BLaER1 (cell line): ENCODE measurements around the gene GRK5.

Experiments
- H3K27ac ChIP-seq: shearing (Covaris generic); formaldehyde crosslinking; 2 replicates; pipeline ENCODE4 v1.8.1; 2022
- H3K27me3 ChIP-seq: shearing (Covaris generic); formaldehyde crosslinking; 2 replicates; pipeline ENCODE4 v1.8.1; 2022
- H3K36me3 ChIP-seq: shearing (Covaris generic); formaldehyde crosslinking; 2 replicates; pipeline ENCODE4 v1.8.1; 2022
- H3K4me1 ChIP-seq: shearing (Covaris generic); formaldehyde crosslinking; 2 replicates; pipeline ENCODE4 v1.8.1; 2022
- H3K4me2 ChIP-seq: shearing (Covaris generic); formaldehyde crosslinking; 2 replicates; pipeline ENCODE4 v1.8.1; 2022
- H3K4me3 ChIP-seq: shearing (Covaris generic); formaldehyde crosslinking; 2 replicates; pipeline ENCODE4 v1.8.1; 2022
- H3K9ac ChIP-seq: shearing (Covaris generic); formaldehyde crosslinking; 2 replicates; pipeline ENCODE4 v1.8.1; 2022
- H3K9me3 ChIP-seq: shearing (Covaris generic); formaldehyde crosslinking; 2 replicates; pipeline ENCODE4 v1.8.1; 2022
- H4K20me1 ChIP-seq: shearing (Covaris generic); formaldehyde crosslinking; 2 replicates; pipeline ENCODE4 v1.8.1; 2022
- Cebpa-rat ChIP-seq: shearing (Covaris generic); IDR thresholded peaks from 2 replicates; pipeline ENCODE4 v1.8.1; 2022

GRK5 gene

DNA sequence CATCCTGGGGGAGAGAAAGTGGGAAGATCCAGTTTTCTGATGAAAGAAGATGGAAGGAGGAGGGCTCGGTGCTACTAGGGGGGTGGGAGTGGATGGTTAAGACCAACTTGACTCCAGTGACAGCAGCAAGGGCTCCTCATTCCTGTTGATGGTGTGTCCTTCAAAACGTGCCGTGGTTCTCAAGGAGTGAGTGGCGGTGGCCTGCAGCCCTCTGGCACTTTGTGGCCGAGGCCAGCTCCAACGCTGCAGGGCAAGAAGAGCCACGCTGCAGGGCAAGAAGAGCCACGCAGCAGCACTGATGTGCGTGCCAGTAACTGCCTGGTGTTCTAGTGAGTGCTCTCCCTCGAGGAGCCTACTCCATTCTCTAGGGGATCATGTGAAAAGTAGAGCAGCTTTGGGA, 72.1 kb downstream of the GRK5 start:
- no peak for TF ChIP-seq Cebpa-rat
- peak overlapping the region; percentile 28; the same call in 1 of the 2 replicates for H3K4me2 ChIP-seq
- H3K4me3 ChIP-seq = no peak overlapping the region
- no peaks in the 10 kb centered on the region for H3K36me3 ChIP-seq
- H4K20me1 ChIP-seq = no peaks in the 10 kb centered on the region
- H3K9ac ChIP-seq = no peak overlapping the region
- peaks cover 25% of the 10 kb centered on the region for H3K4me1 ChIP-seq
- no peaks in the 10 kb centered on the region for H3K9me3 ChIP-seq
- H3K27me3 ChIP-seq = no peaks in the 10 kb centered on the region
- H3K27ac ChIP-seq = no peak overlapping the region

DNA sequence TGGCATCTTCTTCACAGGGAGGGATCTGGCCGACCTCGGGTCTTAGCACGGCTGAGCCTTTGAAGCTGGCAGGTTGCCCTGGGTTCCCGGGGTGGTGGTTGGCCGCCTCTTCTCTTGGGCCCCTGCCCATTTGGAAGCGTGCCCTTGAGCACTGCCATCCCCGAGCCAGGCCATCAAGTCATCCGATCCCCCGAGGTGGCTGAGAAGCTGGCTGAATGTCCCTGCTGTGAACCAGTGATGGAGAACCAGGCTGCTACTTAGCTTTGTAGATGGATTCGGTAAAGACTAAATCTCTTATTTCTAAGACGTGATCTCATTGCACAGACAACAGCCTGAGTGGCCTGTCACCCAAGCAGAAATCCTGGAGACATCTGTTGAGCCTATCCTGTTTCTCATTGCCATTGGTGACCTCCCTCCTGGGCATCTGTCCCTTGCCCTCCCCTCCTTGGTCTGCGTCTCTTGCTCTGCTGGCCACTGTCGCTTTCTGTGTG, 74.3 kb downstream of the GRK5 start:
- Histone ChIP-seq H3K9me3 (no peaks in the 10 kb centered on the region), H3K27ac (no peak overlapping the region), H3K4me1 (peaks cover 34% of the 10 kb centered on the region), H3K36me3 (no peaks in the 10 kb centered on the region), H3K27me3 (no peaks in the 10 kb centered on the region), H3K4me3 (no peak overlapping the region), H4K20me1 (no peaks in the 10 kb centered on the region), H3K4me2 (no peak overlapping the region), H3K9ac (no peak overlapping the region)
- no peak for TF ChIP-seq Cebpa-rat

DNA sequence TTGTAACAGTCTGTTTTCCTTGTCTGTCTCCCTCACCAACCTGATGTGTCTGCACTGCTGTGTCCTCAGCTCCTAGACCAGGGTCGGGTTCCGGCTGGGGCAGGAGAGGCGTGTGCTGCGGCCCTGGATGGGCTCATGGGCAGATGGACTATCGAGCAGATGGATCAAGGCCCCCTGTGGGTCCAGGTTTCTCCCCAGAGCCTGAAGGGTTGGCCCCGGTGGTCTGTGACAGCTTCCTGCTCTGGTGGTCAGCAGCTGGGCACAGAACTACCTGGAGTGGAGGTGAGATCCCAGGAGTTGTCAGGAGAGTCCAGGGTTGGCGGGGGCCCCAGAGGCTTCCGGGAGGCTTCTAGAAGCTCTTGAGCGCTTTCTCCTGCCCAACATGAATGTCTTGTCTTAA, 75.1 kb downstream of the GRK5 start:
- no peak overlapping the region for H3K4me3 ChIP-seq
- no peak overlapping the region for H3K27ac ChIP-seq
- no peak overlapping the region for H3K9ac ChIP-seq
- peaks cover 34% of the 10 kb centered on the region for H3K4me1 ChIP-seq
- no peaks in the 10 kb centered on the region for H3K27me3 ChIP-seq
- no peaks in the 10 kb centered on the region for H3K9me3 ChIP-seq
- no peak for TF ChIP-seq Cebpa-rat
- H3K4me2 ChIP-seq = no peak overlapping the region
- no peaks in the 10 kb centered on the region for H4K20me1 ChIP-seq
- H3K36me3 ChIP-seq = no peaks in the 10 kb centered on the region

DNA sequence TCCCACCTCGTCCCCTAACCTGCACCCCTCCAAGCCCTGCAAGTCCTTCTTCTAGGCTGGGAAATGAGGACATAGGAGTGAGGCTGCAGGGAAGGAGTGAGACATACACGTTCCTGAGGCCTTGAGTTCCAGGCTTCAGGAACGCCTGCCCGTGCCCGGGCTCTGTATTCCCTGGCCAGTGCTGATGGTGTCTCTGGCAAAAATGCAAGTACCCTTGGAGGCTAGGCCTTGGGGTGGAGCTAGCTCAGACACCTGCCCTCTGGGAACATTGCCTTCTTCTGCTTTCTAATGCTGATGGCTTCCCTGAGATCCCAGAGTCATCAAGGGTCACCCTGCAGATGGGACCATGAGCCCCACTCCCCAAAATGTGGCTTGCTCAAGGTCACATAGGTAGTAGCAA, 76.0 kb downstream of the GRK5 start:
- H3K4me2 ChIP-seq = no peak overlapping the region
- TF ChIP-seq Cebpa-rat = no peak
- H3K27me3 ChIP-seq = no peaks in the 10 kb centered on the region
- H3K4me1 ChIP-seq = peaks cover 34% of the 10 kb centered on the region
- H3K27ac ChIP-seq = no peak overlapping the region
- H3K4me3 ChIP-seq = no peak overlapping the region
- H3K36me3 ChIP-seq = no peaks in the 10 kb centered on the region
- no peaks in the 10 kb centered on the region for H3K9me3 ChIP-seq
- no peak overlapping the region for H3K9ac ChIP-seq
- no peaks in the 10 kb centered on the region for H4K20me1 ChIP-seq

GRCh38 chr10:119283818-119284217, 76.4 kb downstream of the GRK5 start:
- Histone ChIP-seq H3K9ac (no peak overlapping the region), H3K27me3 (no peaks in the 10 kb centered on the region), H3K4me3 (no peak overlapping the region), H3K27ac (no peak overlapping the region), H3K9me3 (no peaks in the 10 kb centered on the region), H3K36me3 (no peaks in the 10 kb centered on the region), H4K20me1 (no peaks in the 10 kb centered on the region), H3K4me2 (peak overlapping the region; percentile 18; the same call in 1 of the 2 replicates), H3K4me1 (peaks cover 34% of the 10 kb centered on the region)
- no peak for TF ChIP-seq Cebpa-rat

DNA sequence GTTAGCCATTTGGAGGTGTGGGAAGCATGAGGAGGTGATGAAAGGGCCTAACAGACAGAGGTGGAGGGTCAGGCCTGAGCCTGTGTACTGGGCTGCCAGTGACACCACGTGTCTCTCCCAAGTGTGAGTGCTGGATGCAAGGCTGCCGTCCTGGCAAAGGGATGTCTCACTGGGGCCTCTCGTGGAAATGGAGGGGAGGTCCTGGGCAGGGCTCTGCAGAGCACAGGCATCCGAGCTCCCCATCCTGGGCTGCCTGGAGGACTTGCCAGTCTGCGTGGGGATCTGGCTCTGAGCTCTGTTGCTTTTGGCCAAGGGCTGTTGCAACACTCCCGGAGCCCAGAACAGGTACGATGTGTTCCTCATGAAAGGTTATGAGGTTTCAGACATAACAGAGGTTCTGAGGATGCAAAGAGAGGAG, 77.3 kb downstream of the GRK5 start:
- H3K27ac ChIP-seq = no peak overlapping the region
- H3K9ac ChIP-seq = no peak overlapping the region
- no peaks in the 10 kb centered on the region for H3K9me3 ChIP-seq
- H3K4me3 ChIP-seq = no peak overlapping the region
- H4K20me1 ChIP-seq = no peaks in the 10 kb centered on the region
- H3K4me1 ChIP-seq = peaks cover 30% of the 10 kb centered on the region
- no peak overlapping the region for H3K4me2 ChIP-seq
- H3K36me3 ChIP-seq = no peaks in the 10 kb centered on the region
- H3K27me3 ChIP-seq = no peaks in the 10 kb centered on the region
- TF ChIP-seq Cebpa-rat = no peak

- Histone ChIP-seq H3K4me1 (peaks cover 20% of the 10 kb centered on the region), H3K27ac (no peak overlapping the region), H3K4me3 (no peak overlapping the region)
Observed at GRCh38 chr10:119285495-119286267, 78.3 kb downstream of the GRK5 start.

GRCh38 chr10:119286516-119286915, 79.1 kb downstream of the GRK5 start:
- no peak for TF ChIP-seq Cebpa-rat
- H3K27me3 ChIP-seq = no peaks in the 10 kb centered on the region
- no peaks in the 10 kb centered on the region for H3K9me3 ChIP-seq
- no peaks in the 10 kb centered on the region for H3K36me3 ChIP-seq
- peak overlapping the region; percentile 34; the same call in 1 of the 2 replicates for H3K4me2 ChIP-seq
- no peak overlapping the region for H3K4me3 ChIP-seq
- no peak overlapping the region for H3K9ac ChIP-seq
- H3K27ac ChIP-seq = no peak overlapping the region
- H4K20me1 ChIP-seq = no peaks in the 10 kb centered on the region
- H3K4me1 ChIP-seq = peaks cover 15% of the 10 kb centered on the region

More at GRCh38 chr10:119285495-119286267, 78.3 kb downstream of the GRK5 start:
- no peaks in the 10 kb centered on the region for H3K9me3 ChIP-seq
- H4K20me1 ChIP-seq = no peaks in the 10 kb centered on the region
- TF ChIP-seq Cebpa-rat = no peak
- H3K9ac ChIP-seq = no peak overlapping the region
- no peaks in the 10 kb centered on the region for H3K36me3 ChIP-seq
- no peaks in the 10 kb centered on the region for H3K27me3 ChIP-seq
- peak overlapping the region; percentile 34 for H3K4me2 ChIP-seq

DNA sequence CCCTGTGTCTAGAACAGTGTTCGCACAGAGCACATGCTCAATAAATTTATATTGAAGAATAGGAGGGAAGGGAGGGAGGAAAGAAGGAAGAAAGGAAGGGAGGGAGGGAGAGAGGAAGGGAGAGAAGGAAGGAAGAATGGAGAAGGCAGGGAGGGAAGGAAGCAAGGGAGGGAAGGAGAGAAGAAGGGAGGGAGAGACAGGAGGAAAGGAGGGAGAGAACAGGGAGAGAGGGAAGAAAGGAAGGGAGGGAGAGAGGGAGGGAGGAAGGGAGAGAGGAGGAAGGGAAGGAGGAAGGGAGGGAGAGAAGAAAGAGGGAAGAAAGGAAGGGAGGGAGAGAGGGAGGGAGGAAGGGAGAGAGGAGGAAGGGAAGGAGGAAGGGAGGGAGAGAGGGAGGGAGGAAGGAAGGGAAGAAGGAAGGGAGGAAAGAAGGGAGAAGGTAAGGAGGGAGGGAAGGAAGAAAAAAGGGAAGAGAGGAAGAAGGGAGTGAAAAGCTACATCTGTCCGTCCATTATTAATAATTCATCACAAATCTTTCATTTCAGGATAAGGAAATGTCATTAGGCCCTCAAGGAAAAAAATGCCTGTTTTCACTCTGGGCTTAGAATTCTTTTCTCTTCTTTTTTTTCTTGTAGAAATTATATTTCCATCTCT, 79.7 kb downstream of the GRK5 start:
- H3K36me3 ChIP-seq = no peaks in the 10 kb centered on the region
- no peaks in the 10 kb centered on the region for H3K27me3 ChIP-seq
- no peak overlapping the region for H3K4me2 ChIP-seq
- H3K9me3 ChIP-seq = no peaks in the 10 kb centered on the region
- no peak overlapping the region for H3K9ac ChIP-seq
- H3K27ac ChIP-seq = no peak overlapping the region
- H4K20me1 ChIP-seq = no peaks in the 10 kb centered on the region
- H3K4me3 ChIP-seq = no peak overlapping the region
- H3K4me1 ChIP-seq = peaks cover 15% of the 10 kb centered on the region
- no peak for TF ChIP-seq Cebpa-rat

GRCh38 chr10:119288574-119289001, 81.2 kb downstream of the GRK5 start:
- Histone ChIP-seq H3K36me3 (no peaks in the 10 kb centered on the region), H3K4me2 (no peak overlapping the region), H3K9me3 (no peaks in the 10 kb centered on the region), H3K4me3 (no peak overlapping the region), H3K4me1 (peaks cover 14% of the 10 kb centered on the region), H4K20me1 (no peaks in the 10 kb centered on the region), H3K27me3 (no peaks in the 10 kb centered on the region), H3K27ac (no peak overlapping the region), H3K9ac (no peak overlapping the region)
- TF ChIP-seq Cebpa-rat = no peak
